Activated CD4-positive, alpha-beta T cell treated with anti-CD3 and anti-CD28 coated beads, Interleukin-2, amount 50 U/mL, for 1 hour (primary cell): ENCODE measurements around the gene NHERF2.
"Not testable (repeated sequence)": the region's sequence is repeated elsewhere in the genome, so short reads cannot be mapped to it uniquely, and the experiment has no call there.

Source experiments
- DNase-seq: peaks from one replicate; pipeline ENCODE4 v3.0.0-alpha.2; 2020

NHERF2 gene

GRCh38 chr16:2028620-2029220 is 2.0 kb downstream of the NHERF2 start:
- DNase-seq, result no peak

GRCh38 chr16:2029350-2029749 is 2.6 kb downstream of the NHERF2 start:
- DNase-seq, result no peak

- DNase-seq, result no peak
Observed at GRCh38 chr16:2030036-2030435, 3.3 kb downstream of the NHERF2 start.

DNA sequence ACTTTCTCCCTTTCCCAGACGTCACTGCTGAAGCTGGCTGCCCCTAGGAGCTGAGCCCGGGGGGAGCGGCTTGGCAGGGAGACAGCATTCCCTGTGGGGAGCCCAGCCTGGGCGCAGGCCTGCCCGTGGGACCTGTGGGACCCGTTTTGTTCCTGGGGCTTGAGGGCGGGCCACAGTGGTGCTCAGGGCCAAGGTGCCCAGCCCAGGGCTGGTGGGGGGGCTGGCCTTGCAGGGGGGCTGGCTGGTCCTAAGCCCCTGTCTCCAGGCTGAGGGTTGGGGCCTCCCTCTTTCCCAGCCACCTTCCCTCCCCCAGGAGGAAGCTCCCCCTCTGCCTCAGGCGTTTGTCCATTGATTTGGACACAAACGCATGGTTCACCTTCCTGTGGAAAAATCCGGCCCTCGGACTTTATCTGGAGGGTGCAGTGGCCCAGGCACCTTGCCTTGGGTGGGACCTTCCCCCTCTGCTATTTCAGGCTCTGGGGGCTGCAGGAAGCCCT is 4.4 kb downstream of the NHERF2 start:
- no peak for DNase-seq

DNA sequence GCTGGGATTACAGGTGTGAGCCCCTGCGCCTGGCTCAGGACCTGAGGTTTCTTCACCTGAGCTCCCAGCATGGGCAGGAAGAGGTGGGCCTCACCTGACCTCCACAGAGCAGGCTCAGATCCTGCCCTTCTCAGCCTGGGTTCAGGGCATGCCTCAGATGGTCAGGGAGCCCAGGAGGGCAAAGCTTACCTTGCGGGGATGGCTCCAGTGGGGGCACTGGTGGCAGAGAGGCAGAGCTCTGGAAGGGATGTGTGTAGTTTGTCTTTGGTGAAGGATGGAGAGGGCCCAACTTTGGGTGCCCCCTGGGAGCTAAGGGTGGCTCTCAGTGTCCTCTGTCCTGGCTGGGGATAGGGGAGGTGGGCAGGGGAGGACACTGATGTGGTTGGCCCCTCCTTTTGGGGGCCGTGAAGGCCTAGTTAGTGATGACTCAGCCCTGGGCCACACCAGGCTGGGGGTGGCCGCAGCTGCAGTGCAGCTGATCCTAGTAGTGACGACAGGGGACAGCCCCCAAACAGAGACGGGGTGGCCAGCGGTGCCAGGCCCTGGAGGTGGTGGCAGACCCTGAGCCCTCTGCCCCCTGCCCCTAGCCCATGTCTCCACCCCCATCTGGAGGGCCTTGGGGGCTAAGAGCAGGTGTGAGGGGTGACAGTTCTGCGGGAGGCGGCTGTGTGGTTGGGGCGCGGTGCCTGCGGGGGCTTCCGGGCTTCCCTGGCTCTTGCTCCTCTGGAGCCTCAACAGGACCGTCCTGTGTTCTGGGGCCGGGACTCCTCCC is 5.8 kb downstream of the NHERF2 start:
- no peak for DNase-seq

DNA sequence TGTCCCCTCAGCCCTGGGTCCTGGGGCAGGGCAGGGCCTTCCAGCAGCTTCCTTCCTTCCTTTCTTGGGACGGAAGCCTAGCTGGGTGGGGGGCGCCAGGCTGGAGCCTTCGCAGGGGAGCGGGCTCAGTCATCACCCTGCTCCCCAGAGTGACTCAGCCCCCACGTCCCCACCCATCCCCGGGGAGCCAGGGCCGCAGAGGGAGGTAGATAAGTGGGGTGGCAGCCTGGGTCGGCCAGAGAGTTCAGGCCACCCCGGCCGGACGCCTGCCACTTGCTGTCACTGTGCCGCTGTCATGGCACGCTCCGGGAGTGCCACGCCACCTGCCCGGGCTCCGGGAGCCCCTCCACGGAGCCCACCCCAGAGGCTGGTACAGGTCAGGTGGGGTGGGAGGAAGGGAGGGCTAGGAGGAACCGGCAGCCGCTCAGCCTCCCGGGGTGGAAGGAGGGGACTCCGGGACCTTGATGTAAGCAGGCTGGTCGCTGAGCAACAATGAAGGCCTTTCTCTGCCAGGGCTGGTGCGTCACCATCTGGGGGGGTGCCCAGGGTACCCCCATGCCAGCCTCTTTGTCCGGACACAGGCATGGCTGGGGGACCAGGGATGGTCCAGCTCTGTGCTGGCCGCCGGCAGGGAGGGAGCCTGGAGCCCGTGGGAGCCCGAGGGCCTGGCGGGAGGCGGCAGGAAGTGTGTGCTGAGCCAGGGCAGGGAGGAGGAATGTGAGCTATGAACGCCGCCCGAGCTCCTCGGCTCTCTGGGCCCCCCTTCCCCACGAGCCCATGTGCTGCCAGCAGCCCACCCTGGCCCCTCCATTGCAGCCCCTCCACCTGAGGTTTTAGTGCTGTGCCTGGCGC is 6.6 kb downstream of the NHERF2 start:
- no peak for DNase-seq

DNA sequence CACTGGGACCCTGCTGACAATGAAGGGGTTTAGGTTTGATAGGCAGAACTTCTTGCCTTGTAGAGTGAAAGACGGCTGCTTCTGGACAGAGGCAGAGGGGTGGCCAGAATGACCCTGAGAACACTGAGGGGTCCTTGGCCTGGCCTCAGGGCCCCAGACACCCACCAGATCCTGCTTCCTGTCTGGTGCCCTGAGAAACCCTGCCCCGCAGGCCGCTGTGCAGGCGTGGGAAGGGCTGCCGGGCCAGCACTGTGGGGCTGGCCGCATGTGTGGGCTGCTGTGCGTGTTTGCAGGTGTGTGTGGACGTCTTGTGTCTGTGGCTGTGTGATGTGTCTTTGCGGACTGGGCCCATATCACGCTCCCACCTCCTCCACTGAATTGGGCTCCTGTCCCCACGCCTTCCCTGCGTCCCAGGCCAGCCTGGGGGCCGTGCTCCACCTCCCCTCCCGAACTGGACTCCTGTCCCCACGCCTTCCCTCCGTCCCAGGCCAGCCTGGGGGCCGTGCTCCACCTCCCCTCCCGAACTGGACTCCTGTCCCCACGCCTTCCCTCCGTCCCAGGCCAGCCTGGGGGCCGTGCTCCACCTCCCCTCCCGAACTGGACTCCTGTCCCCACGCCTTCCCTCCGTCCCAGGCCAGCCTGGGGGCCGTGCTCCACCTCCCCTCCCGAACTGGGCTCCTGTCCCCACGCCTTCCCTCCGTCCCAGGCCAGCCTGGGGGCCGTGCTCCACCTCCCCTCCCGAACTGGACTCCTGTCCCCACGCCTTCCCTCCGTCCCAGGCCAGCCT is 7.4 kb downstream of the NHERF2 start:
- DNase-seq, result not testable (repeated sequence)

- no peak for DNase-seq
Observed at GRCh38 chr16:2034696-2035430, 8.2 kb downstream of the NHERF2 start.

DNA sequence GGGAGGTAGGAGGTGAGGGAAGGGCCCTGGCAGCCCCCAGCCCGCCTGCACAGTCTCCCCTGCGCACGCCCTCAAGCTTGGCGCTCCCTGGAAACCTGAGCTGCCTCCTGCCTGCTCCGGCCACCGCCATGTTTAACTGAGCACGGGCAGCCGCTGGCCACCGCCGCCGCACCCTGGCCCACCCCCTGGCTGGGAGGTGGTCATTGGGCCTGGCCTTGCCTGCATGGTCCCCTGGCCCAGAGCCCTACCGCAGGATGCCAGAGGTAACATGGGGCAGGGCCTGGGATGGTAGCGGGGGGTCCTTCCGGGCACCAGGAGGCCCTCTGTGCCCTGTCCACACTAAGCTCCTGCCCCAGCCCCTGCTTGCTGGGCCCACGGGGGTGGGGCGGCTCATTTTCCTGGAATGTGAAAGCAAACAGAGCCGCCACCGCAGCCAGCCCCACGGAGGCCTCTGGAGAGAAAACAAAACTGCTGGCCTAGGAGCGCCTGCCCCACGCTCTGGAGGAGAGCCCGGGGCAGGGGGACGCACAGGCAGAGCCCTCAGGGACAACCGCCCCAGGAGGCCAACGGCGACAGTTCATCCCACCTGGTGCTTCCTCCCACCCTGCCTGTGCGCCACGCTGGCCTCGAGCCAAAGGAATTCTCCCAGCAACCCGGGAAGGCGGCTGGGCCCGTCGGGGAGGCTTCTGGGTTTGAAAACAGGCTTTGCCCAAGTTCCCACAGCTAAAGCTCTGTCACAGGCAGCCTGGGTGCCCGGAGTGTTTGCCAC is 8.9 kb downstream of the NHERF2 start:
- no peak for DNase-seq

- DNase-seq, result no peak
Observed at GRCh38 chr16:2036200-2036966, 9.7 kb downstream of the NHERF2 start.

- DNase-seq, result no peak
Observed at GRCh38 chr16:2037115-2037514, 10.4 kb downstream of the NHERF2 start.

GRCh38 chr16:2037647-2038381 is 11.1 kb downstream of the NHERF2 start:
- no peak for DNase-seq

- DNase-seq, result no peak
Observed at GRCh38 chr16:2038382-2039231, 11.9 kb downstream of the NHERF2 start.

- DNase-seq, result no peak
Observed at GRCh38 chr16:2039274-2040031, 12.8 kb downstream of the NHERF2 start.

- no peak for DNase-seq
Observed at GRCh38 chr16:2040041-2040786, 13.5 kb downstream of the NHERF2 start.

DNA sequence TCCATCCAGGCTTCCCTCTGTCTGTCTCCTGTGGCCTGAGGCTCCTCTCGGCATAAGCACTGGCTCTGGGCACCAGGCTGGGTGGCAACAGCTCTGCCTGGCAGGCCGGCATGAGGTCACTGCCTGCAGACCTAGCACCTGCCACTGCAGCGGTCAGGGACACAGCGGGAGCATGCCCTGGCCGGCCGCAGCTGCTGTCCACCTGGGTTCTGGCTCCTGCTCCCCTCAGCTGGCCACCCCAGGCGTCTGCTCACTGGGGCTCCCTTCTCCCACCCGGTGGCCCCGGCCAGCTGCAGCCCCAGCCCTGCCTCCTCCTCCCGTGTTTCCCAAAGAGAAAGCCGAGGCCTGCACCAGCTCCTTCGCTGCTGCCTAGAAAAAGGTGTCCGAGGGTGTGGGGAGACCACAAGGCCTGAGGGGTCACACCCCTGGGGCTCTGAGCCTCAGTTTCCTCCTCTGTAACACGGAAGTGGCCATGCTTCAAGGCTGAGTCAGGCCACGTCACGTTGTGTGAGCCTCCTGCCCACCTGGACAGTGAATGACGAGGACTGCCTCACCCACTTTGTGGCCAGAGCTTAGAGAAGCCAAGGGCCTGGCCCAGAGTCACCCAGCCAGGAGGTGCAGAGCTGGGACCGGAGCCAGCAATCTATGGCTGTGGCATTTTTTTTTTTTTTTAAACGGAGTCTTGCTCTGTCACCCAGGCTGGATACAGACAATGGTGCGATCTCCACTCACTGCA is 14.3 kb downstream of the NHERF2 start:
- DNase-seq, result no peak
